ENCODE measurements around the gene C5.

DNA sequence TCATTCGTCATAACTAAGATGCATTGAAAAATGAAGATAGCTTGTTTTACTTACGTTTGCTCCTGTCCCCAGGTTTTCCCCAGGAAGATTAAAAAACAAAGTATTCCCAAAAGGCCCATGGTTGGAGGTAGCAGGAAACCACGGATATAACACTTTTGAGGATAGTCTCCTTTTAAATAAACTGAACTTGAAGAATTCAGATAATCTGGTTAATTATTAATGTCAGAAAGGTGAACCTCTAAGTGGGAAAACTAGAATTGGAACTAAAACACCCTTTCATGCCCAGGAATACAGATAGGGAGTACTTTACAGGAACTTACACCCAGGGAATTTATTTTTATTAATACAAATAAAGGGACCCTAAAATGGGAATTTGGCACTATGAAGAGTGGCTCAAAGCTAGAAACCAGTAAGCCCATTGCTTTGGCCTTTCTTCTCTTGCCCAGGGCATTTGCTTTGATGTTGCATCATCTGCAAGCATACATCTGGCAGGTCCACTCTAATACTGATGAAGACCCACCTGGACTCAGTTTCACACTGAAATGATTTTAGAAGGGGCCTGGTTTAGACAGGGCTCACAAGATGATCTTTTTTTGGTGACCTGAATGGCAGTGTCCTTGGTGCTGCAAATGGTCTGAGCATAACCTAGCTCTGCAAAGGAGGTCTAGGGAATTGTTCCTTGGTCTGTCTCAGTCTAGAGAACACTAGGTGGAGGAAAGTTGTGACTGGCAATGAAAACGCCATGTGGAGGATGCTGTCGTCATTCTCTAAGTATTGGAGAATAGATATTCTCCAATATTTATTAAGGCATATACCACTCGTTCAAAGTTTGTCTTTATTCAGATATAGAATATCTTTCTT lies at the start of gene C5:
- TF ChIP-seq, protein P1, sequence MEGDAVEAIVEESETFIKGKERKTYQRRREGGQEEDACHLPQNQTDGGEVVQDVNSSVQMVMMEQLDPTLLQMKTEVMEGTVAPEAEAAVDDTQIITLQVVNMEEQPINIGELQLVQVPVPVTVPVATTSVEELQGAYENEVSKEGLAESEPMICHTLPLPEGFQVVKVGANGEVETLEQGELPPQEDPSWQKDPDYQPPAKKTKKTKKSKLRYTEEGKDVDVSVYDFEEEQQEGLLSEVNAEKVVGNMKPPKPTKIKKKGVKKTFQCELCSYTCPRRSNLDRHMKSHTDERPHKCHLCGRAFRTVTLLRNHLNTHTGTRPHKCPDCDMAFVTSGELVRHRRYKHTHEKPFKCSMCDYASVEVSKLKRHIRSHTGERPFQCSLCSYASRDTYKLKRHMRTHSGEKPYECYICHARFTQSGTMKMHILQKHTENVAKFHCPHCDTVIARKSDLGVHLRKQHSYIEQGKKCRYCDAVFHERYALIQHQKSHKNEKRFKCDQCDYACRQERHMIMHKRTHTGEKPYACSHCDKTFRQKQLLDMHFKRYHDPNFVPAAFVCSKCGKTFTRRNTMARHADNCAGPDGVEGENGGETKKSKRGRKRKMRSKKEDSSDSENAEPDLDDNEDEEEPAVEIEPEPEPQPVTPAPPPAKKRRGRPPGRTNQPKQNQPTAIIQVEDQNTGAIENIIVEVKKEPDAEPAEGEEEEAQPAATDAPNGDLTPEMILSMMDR (conservative IDR thresholded peaks at IDR 0.05 in 1 of 2, IDR thresholded peaks at IDR 0.05 in 1 of 2; ENCODE audit: extremely low read depth in 1 of 2, insufficient read depth in 1 of 2, low read depth in 1 of 2, low read length in 2 of 2): no peak
- TF ChIP-seq EZH2 (IDR thresholded peaks at IDR 0.05; ENCODE audit: borderline replicate concordance, low read length): no peak
